Inflammatory macrophage treated with lipopolysaccharide for 1 hour (primary cell): ENCODE results near the gene DHX8.
A peak's percentile ranks its signal among the peaks of the same experiment; 100 is the strongest.
"Not testable (repeated sequence)": the region's sequence is repeated elsewhere in the genome, so short reads cannot be mapped to it uniquely, and the experiment has no call there.

Experiments used
- DNase-seq, 2 donors: peaks; one replicate each; pipeline ENCODE4 v3.0.0-alpha.2; 2020 to 2022

DHX8 gene

GRCh38 chr17:43463241-43463640 lies 20.5 kb upstream of the DHX8 start:
- peak; percentile 53 to 65 for DNase-seq

GRCh38 chr17:43464046-43464445 lies 19.7 kb upstream of the DHX8 start:
- DNase-seq: no peak

DNA sequence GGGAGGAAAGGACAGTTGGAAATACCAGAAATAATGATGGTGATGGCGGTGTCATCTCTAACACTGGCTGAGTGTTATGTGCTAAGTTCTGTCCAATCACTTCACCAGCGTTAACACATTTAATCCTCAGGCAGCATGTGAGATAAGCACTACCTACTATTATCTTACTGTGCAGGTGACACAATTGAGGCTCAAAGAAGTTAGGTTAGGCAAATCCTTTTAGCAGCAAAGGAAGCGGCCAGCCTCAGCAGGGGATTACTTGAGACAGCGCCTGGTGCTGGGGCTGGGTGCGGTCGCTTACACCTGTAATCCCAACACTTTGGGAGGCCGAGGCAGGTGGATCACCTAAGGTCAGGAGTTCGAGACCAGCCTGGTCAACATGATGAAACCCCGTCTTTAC lies 18.7 kb upstream of the DHX8 start:
- DNase-seq: no peak

GRCh38 chr17:43467981-43468581 lies 15.7 kb upstream of the DHX8 start:
- peak; percentile 75 to 99 for DNase-seq

GRCh38 chr17:43468691-43469139 lies 15.1 kb upstream of the DHX8 start:
- peak; percentile 49 to 92 for DNase-seq

- peak; percentile 51 to 93 for DNase-seq
Observed at GRCh38 chr17:43469145-43469544, 14.6 kb upstream of the DHX8 start.

- DNase-seq: peak in 1 of 2 donors; percentile 51
Observed at GRCh38 chr17:43471585-43472160, 12.1 kb upstream of the DHX8 start.

DNA sequence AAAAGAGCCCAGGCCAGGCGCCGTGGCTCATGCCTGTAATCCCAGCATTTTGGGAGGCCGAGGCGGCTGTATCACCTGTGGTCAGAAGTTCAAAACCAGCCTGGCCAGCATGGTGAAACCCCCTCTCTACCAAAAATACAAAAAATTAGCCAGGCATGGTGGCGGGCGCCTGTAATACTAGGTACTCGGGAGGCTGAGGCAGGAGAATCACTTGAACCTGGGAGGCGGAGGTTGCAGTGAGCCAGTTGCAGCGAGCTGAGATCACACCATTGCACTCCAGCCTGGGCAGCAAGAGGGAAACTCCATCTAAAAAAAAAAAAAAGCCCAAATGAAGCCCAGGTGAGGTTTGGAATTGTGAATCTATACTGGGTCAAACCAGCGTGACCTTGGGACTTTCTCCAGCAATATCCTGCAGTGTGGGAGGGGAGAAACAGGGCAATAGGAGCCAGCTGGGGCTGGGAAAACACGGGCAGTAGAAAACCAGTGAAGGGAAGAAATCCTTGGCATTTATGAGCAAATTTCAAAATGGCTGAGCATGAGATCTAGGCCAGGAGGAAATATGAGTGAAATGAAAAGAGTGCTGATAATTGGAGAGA lies 8.2 kb upstream of the DHX8 start:
- DNase-seq: no peak

GRCh38 chr17:43476306-43476705 lies 7.5 kb upstream of the DHX8 start:
- DNase-seq: not testable (repeated sequence)

DNA sequence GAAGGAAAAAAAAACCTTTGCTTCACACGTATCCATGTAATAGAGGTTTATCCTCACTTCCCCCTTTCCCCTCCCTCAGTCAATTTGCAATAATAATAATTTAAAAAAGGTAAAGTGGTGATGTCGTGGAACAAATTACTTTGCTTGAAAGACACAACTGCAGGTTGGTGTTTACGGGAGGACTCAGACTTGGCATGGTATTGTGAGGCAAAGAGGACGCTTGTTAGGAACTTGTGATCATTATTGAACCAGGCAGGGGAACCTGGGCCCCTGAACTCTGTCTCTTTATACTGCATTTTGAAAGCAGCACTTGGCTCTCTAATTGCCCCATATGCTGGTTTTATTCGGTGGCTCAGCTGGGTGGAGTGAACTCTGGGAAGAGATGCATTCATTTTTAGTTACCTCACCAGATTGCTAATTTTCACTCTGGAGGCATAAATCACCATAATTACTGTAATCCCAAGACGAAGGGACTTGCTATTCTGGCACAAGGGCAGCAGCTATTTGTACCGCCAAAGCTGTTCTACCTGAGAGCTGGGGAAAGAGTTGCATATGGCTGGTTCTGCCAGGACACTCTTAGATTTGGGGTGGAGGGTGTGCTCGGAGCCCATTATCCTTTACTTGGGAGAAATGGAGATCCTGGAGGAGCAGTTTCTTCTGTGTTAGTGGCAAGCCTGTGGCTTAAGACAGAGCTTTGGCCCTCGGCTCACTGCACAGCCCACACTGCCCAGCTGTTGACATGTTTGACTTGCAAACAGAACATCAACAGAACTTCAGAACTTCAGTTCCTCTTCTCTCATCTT lies 5.7 kb upstream of the DHX8 start:
- no peak for DNase-seq

DNA sequence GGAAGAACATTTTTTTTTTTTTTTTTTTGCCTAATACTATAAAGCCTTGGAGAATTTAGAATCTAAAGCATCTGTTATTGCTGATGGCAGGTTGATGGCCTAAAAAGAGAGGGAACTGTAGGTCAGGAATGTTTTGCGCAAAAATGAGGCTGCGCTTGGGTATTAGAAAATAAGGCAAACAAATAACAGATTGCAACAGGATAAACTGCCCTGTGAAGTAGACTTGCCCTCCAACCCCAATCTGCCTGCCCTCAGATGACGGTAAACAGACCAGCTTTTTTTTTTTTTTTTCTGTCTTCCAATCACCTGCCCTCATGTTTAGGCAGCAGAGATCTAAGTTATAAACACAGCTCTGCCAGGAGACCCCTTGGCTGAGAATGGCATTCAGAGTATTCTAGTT lies 3.8 kb upstream of the DHX8 start:
- DNase-seq: no peak

DNA sequence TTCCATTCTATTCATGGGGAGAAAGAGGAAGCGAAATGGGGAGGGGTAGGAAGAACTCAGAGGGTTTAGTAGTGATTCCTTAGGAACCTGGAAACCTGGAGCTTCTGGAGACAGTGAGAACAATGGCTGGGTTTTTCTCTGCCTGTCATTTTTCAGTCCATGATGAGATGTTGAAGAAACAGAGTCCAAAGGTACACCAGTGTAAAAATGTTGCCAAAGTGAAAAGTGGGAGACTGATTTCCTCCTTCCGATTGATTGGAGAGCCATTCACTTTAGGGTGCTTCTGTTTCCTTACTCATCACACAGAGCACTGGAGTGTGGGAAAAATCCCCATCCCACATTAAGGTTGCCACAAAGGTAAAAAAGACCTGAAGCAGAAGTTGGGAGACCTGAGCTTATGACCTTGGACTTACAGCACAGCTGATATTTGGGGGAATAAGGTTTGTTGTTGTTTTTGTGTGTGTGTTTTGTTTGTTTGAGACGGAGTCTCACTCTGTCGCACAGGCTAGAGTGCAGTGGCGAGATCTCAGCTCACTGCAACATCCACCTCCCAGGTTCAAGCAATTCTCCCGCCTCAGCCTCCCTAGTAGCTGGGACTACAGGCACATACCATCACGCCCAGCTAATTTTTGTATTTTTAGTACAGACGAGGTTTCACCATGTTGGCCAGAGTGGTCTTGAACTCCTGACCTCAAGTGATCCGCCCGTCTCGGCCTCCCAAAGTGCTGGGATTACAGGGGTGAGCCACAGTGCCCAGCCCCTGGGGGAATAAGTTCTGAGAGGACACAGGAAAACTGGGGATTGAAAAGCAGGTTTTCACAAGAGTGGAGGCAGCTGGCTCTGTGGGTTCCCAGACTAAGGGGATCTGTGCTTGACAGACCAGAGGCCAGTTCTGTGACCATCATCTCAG lies 1.4 kb upstream of the DHX8 start:
- no peak for DNase-seq

DNA sequence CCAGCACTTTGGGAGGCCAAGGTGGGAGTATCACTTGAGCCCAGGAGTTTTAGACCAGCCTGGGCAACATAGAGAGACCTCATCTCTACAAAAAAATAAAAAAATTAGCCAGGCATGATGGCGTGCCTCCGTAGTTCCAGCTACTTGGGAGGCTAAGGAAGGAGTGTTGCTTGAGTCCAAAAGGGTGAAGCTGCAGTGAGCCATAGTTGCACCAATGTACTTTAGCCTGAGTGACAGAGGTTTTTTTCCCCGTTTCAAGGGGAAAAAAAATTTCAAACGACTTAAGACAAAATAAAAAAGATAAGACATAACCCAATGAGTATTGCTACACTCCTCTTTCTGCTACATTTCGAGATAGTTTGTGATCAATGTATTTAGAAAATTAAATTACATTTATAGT lies 6.8 kb downstream of the DHX8 start:
- DNase-seq: no peak

GRCh38 chr17:43509440-43509839 lies 25.7 kb downstream of the DHX8 start:
- DNase-seq: not testable (repeated sequence)

- not testable (repeated sequence) for DNase-seq
Observed at GRCh38 chr17:43511199-43511598, 27.4 kb downstream of the DHX8 start.

GRCh38 chr17:43515656-43516055 lies 31.9 kb downstream of the DHX8 start:
- DNase-seq: no peak

- DNase-seq: no peak
Observed at GRCh38 chr17:43517161-43517560, 33.4 kb downstream of the DHX8 start.

DNA sequence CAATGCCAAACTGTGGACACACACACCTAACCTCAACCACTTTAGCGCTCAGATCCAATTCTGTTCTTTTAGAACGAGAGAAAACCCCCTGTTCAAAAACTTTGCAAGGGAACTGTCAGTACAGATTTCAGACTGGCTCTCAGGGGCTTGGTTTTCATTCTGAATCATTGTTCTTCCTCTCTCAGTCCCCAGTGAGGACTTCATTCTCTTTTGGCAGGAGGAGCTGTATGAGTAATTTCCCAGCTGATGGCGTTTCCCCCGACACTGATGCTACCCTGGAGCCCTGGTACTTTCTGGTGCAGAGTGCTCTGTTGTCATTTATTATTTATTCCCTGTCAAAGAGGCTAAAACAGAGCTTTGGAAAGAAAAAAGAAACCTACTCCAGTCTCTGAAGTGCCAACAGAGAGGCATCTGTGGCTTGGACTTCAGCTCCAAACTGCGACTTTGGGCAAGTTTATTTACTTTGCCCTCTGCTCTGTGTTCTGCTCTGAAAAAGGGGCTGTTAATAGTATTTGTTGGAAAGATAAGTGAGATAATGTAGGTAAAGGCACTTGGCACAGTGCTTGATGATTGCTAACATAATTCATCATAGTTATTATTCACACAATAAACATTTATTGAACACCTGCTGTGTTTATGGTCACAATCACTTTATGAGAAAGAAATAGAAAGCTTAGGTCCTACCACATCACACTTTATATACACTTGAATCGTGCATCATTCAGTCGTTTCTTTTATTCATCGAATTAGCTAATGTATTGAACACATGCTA lies 34.0 kb downstream of the DHX8 start:
- no peak for DNase-seq

DNA sequence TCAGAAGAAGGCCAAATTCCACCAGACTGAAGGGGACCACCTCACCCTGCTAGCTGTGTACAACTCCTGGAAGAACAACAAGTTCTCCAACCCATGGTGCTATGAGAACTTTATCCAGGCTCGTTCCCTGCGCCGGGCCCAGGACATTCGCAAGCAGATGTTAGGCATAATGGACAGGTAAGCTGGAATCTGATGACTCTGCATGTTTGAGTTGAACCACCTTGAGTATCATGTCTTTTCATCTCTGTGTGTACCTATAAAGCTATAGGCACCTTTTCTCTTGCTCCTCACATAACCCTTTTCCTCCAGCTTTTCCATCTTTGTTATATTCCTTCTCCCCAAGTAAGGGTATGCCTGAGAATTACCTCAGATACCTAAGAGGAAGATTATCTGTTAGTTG lies 37.6 kb downstream of the DHX8 start:
- no peak for DNase-seq

- no peak for DNase-seq
Observed at GRCh38 chr17:43524945-43525575, 41.3 kb downstream of the DHX8 start.
